Measurements from ENCODE around the gene CIT.

DNA sequence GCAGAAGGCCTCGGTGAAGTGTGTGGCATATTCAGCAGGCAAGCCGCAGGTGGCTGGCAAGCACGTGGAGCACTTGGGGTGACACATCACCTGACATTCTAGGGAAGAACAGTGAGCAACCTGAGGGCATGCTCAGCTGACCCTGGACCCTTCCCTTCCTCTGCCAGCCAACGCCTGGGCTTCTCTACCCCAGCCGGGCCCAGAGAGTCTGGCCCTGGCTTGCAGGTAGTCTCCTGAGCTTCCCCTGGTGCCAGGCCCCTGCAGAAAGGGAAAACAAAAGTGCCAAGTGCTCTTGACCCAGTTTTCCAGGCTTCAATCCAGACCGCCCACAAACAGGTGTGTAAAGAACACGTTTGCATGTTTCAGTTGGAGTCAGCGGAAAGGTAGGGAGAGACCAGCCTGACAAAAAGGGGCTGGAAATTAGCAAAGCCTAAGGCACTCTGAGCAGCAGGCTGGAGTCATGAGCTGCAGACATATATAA lies 163.5 kb downstream of the CIT start:
- TF ChIP-seq, protein P1, sequence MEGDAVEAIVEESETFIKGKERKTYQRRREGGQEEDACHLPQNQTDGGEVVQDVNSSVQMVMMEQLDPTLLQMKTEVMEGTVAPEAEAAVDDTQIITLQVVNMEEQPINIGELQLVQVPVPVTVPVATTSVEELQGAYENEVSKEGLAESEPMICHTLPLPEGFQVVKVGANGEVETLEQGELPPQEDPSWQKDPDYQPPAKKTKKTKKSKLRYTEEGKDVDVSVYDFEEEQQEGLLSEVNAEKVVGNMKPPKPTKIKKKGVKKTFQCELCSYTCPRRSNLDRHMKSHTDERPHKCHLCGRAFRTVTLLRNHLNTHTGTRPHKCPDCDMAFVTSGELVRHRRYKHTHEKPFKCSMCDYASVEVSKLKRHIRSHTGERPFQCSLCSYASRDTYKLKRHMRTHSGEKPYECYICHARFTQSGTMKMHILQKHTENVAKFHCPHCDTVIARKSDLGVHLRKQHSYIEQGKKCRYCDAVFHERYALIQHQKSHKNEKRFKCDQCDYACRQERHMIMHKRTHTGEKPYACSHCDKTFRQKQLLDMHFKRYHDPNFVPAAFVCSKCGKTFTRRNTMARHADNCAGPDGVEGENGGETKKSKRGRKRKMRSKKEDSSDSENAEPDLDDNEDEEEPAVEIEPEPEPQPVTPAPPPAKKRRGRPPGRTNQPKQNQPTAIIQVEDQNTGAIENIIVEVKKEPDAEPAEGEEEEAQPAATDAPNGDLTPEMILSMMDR (IDR thresholded peaks at IDR 0.05): no peak
- TF ChIP-seq POLR2A (IDR thresholded peaks at IDR 0.05): no peak

Data from lower leg skin (tissue), 3 donors.